Astrocyte of the spinal cord (primary cell): ENCODE measurements around the gene SHISA6.

Experiments used
- DNase-seq: peaks from one replicate; pipeline ENCODE4 v3.0.0; 2011; ENCODE audit warnings: low read depth, low spot score
- H3K4me3 ChIP-seq: 2 replicates; pipeline ENCODE4 v1.5.1; 2011; ENCODE audit warnings: low read depth, mild to moderate bottlenecking, low read length, moderate library complexity
- CTCF ChIP-seq: IDR thresholded peaks from 2 replicates; pipeline ENCODE4 v1.5.1; 2012; ENCODE audit warnings: low read depth, mild to moderate bottlenecking, low read length, inconsistent platforms
- in situ Hi-C: cut with HindIII; loops from 2 replicates; pipeline ENCODE4 v1.10.0; 2017; ENCODE audit warnings: low sequenced_read_pairs

The SHISA6 gene

DNA sequence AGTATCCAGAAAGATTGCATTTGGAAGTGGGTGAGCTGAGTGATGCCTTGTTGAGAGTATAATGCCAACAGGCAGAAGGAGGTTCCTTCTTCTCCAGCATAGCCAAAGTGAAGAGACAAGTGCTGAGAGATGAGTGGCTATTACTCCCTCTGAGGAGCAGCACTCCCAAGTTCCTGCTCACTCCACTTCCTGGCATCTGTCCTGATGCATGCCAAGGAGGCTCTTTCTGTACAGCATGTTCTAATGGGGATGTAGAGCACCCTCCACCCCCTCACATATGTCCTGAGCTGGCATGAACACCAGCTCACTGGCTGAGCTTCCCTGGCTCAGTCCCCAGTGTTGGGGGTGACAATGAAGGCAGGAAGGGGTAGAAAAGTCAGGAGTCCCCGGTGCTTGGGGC lies 313.0 kb downstream of the SHISA6 start:
- no peak for DNase-seq

GRCh38 chr17:11554542-11554941 lies 313.5 kb downstream of the SHISA6 start:
- TF ChIP-seq CTCF, result no peak
- H3K4me3 ChIP-seq, result no peak overlapping the region
- DNase-seq, result no peak
- in situ Hi-C loops, result no loop called here

More for the DNA sequence above, 313.0 kb downstream of the SHISA6 start:
- in situ Hi-C loops, result no loop called here
- H3K4me3 ChIP-seq, result no peak overlapping the region
- no peak for TF ChIP-seq CTCF

DNA sequence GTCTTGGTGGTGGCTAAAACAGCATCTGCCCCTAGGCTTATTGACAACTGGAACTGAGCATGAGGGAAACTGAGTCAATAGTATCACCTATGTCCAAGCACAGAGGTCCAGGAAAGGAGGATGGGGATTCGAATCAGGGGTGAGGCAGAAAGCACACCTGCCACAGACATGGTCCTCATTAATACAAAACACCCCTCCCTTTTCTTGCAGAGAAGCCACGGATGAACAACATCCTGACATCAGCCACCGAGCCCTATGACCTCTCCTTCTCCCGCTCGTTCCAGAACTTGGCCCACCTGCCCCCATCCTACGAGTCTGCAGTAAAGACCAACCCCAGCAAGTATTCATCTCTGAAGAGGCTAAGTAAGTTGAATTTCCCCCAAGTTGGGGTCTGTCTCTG lies 314.5 kb downstream of the SHISA6 start:
- no peak for DNase-seq
- in situ Hi-C loops, result no loop called here
- no peak overlapping the region for H3K4me3 ChIP-seq
- TF ChIP-seq CTCF, result no peak

GRCh38 chr17:11557727-11558452 lies 316.9 kb downstream of the SHISA6 start:
- H3K4me3 ChIP-seq, result no peak overlapping the region
- no peak for DNase-seq
- no peak for TF ChIP-seq CTCF
- in situ Hi-C loops, result no loop called here

GRCh38 chr17:11558681-11559234 lies 317.7 kb downstream of the SHISA6 start:
- H3K4me3 ChIP-seq, result no peak overlapping the region
- no peak for DNase-seq
- no peak for TF ChIP-seq CTCF
- in situ Hi-C loops, result no loop called here

GRCh38 chr17:11559601-11560000 lies 318.6 kb downstream of the SHISA6 start:
- in situ Hi-C loops, result no loop called here
- no peak overlapping the region for H3K4me3 ChIP-seq
- no peak for DNase-seq
- no peak for TF ChIP-seq CTCF
